Tibial nerve (tissue), 4 donors: ENCODE data around the gene MTA3.

Source experiments
- CTCF ChIP-seq, 5 experiments: fragments of 200-600 bp in 3 of 5; fragments of 450-650 bp in 2 of 5; sonication (generic) in 3 of 5; IDR thresholded peaks; one replicate each; pipeline ENCODE4 v1.5.1; 2016 to 2019; ENCODE audit warnings: antibody characterized with exemption in 5 of 5, mild to moderate bottlenecking in 3 of 5, moderate library complexity in 2 of 5
- EP300 ChIP-seq, 2 donors: sonication (generic); formaldehyde crosslinking; IDR thresholded peaks; one replicate each; pipeline ENCODE4 v1.6.1; 2017; ENCODE audit warnings: antibody characterized with exemption in 2 of 2, mild to moderate bottlenecking in 1 of 2
- POLR2A ChIP-seq, 2 donors: fragments of 450-650 bp; IDR thresholded peaks; one replicate each; pipeline ENCODE4 v1.6.1; 2017; ENCODE audit warnings: antibody characterized with exemption in 2 of 2, mild to moderate bottlenecking in 2 of 2, moderate library complexity in 2 of 2

DNA sequence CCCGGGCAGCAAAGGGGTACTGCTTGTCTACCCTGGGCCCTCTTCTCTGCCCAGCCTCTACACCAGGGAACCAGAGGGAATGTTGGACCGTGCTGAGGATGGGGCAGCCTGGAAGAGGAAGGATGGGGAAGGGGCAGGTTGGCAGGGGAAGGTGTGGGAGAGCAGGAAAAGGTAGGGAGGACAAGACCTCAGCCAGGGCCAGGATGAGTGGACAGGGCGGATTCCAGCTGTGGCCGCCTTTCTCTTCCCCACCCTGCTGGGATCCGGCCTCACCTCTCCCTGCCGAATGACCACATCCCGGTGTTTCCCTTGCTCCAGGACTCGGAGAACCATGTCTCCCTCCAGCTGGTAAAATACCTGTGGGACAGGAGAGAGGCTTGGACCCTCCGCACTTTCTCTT lies 215.1 kb downstream of the MTA3 start:
- no peak for TF ChIP-seq CTCF (IDR thresholded peaks at IDR 0.05)
- TF ChIP-seq EP300 (IDR thresholded peaks at IDR 0.05): no peak
- no peak for TF ChIP-seq POLR2A (IDR thresholded peaks at IDR 0.05)
